Measurements from ENCODE around the gene TSPO. TPM values are rescaled to one million over a fixed set of nuclear protein-coding genes. Genes with fewer than 3 reads are reported as not detected.

Gene TSPO
- total and polyA plus RNA-seq, 2 of the 8 experiments (the other 6 are each of a cell fraction or from before 2014, with no cell fraction given), result 19.9 to 51.5 TPM

DNA sequence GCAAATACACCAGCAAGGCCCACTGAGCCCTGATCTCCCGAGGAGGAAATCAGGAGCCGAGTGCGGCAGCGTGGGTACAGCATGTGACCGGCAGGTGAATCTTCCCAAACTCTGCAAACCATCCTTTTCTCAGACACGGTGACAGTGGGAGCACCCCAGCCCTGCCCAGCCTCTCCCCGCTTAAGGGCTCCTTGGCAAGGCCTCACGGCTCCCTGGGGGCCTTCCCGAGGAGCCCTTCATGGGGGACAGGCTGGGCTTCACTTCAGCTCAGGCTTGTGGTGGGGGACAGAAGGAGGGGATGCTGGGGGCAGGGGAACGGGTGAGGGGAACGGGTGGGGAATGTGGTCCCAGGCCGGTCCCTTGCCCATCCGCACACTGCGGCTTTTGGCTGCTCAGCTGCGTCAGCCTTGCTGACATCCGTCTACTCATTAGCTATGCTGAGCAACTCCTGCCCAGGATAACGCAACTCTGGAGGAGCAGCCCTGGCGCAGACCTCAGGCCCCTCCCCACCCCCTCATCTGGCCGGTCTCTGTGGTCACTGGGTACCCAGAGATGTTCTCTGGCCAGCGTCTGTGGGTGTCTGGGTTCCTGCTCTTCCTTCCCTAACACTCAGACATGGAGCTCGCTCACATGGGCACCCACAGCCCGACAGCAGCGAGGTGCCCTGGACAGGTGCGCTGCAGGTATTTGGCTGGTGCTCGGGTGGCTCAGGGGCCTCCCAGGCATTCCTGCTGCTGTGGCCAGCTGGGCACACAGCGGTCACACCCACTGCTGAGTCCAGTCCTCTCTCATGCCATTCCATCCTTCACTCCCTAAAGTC is 57.6 kb downstream of the TSPO start:
- no peak overlapping the region for H3K4ac ChIP-seq (replicated peaks; ENCODE audit: insufficient read length, low read depth, low read length)
- no peaks in the 10 kb centered on the region for H3K9me3 ChIP-seq (ENCODE audit: insufficient read depth in 2 of 2, low read depth in 1 of 2, low read length in 1 of 2)
- H2BK12ac ChIP-seq (ENCODE audit: low read depth, low read length), result no peak overlapping the region
- POLR2A ChIA-PET (ENCODE audit: partially characterized antibody), result interaction anchor here (1.3 kb wide), 1 partner anchor 12 kb away, joined by 3 read pairs; no protein-coding TSS in a partner anchor
- no peak overlapping the region for H3K9ac ChIP-seq (replicated peaks in 1 of 4; ENCODE audit: extremely low read depth in 1 of 4, low read depth in 3 of 4, low read length in 3 of 4)
- H2BK5ac ChIP-seq (ENCODE audit: low read depth, low read length), result no peak overlapping the region
- no peak overlapping the region for H3K23ac ChIP-seq (ENCODE audit: insufficient read length)
- no peaks in the 10 kb centered on the region for H3K79me1 ChIP-seq (ENCODE audit: low read depth, low read length)
- H3K79me2 ChIP-seq (ENCODE audit: control insufficient read depth in 1 of 2, insufficient read depth in 2 of 2, low read length in 2 of 2), result no peaks in the 10 kb centered on the region
- H3K4me3 ChIP-seq (ENCODE audit: extremely low read depth in 1 of 4, insufficient read depth in 2 of 4, low read depth in 3 of 4, low read length in 4 of 4), result no peak overlapping the region
- DNase-seq (ENCODE audit: low read depth in 1 of 2, low spot score in 2 of 2) (peak in 1 of 2 experiments; percentile 43), FAIRE-seq (no peak)
- H3K56ac ChIP-seq (replicated peaks; ENCODE audit: insufficient read length, low read depth, low read length), result no peak overlapping the region
- H3K23me2 ChIP-seq (ENCODE audit: low read depth, low read length), result peaks cover 9% of the 10 kb centered on the region; the same call in 1 of the 2 replicates
- no peak overlapping the region for H2AFZ ChIP-seq (ENCODE audit: low read length)
- peaks cover 0 to 8% of the 10 kb centered on the region in 2 experiments for H4K20me1 ChIP-seq (replicated peaks in 1 of 2; ENCODE audit: control insufficient read depth in 1 of 2, insufficient read depth in 2 of 2, low read length in 2 of 2)
- peaks cover 0 to 11% (median 7%) of the 10 kb centered on the region in 4 experiments; a peak in 5 of 7 replicates for H3K4me1 ChIP-seq (replicated peaks in 1 of 4; ENCODE audit: control insufficient read depth in 3 of 4, insufficient read depth in 4 of 4, low read length in 3 of 4)
- H3K14ac ChIP-seq (ENCODE audit: insufficient read length), result no peak overlapping the region
- peak overlapping the region; percentile 51; the same call in 1 of the 2 replicates for H4K8ac ChIP-seq (ENCODE audit: extremely low read depth, insufficient read depth, low read length)
- CTCF ChIA-PET (ENCODE audit: partially characterized antibody), result interaction anchor here (0.6 to 16.7 kb wide), 4 partner anchors 8 to 49 kb away, joined by 3 to 186 read pairs (median 3); no protein-coding TSS in a partner anchor
- no peak overlapping the region for H2BK15ac ChIP-seq (ENCODE audit: low read length)
- H2BK120ac ChIP-seq (replicated peaks; ENCODE audit: low read depth, low read length), result no peak overlapping the region
- H2AK5ac ChIP-seq (ENCODE audit: low read depth, low read length), result no peak overlapping the region
- no peaks in the 10 kb centered on the region for H3K36me3 ChIP-seq (ENCODE audit: control insufficient read depth in 2 of 4, insufficient read depth in 4 of 4, low read length in 3 of 4)
- no peak overlapping the region for H3K4me2 ChIP-seq (ENCODE audit: insufficient read depth in 1 of 2, low read depth in 2 of 2, low read length in 2 of 2)
- H4K5ac ChIP-seq (ENCODE audit: insufficient read length, low read depth, low read length), result no peak overlapping the region
- no peak overlapping the region for H2BK20ac ChIP-seq (ENCODE audit: low read length)
- 89% methylated on average over 17 of the region's 26 CpGs; no CpG with 5 or more reads in 1 of the 2 experiments for whole genome bisulfite sequencing, 2 experiments (ENCODE audit: extremely low coverage in 1 of 2, insufficient coverage in 1 of 2, insufficient read length in 1 of 2, insufficient replicate concordance in 2 of 2, low coverage in 1 of 2, low lambda C conversion rate in 2 of 2, missing lambda C conversion rate in 1 of 2)
- no peak overlapping the region for H3K18ac ChIP-seq (ENCODE audit: extremely low read depth, low read length)
- no peak overlapping the region for H3K27ac ChIP-seq (ENCODE audit: low read depth, low read length)
- no peak overlapping the region for H4K91ac ChIP-seq (replicated peaks; ENCODE audit: insufficient read length, low read length)
- H3K27me3 ChIP-seq (replicated peaks in 1 of 4; ENCODE audit: control insufficient read depth in 3 of 4, extremely low read depth in 1 of 4, insufficient read depth in 3 of 4, low read length in 3 of 4), result no peaks in the 10 kb centered on the region
- TF ChIP-seq SIX5 (IDR thresholded peaks at IDR 0.05; ENCODE audit: low read depth, low read length) (no peak), GABPA (IDR thresholded peaks at IDR 0.05; ENCODE audit: borderline replicate concordance, insufficient read depth, low read length) (no peak), SIN3A (conservative IDR thresholded peaks at IDR 0.05 in 1 of 2, IDR thresholded peaks at IDR 0.05 in 1 of 2; ENCODE audit: low read depth in 1 of 2, low read length in 2 of 2) (no peak), TEAD4 (IDR thresholded peaks at IDR 0.05; ENCODE audit: low read depth, low read length) (no peak), HDAC6 (IDR thresholded peaks at IDR 0.05; ENCODE audit: low read depth, low read length) (no peak), TAF1 (IDR thresholded peaks at IDR 0.05; ENCODE audit: low read depth, low read length) (no peak), JUN (IDR thresholded peaks at IDR 0.05; ENCODE audit: low read depth, low read length) (no peak), SP1 (IDR thresholded peaks at IDR 0.05; ENCODE audit: low read depth, low read length) (no peak), BRCA1 (IDR thresholded peaks at IDR 0.05; ENCODE audit: low read depth, low read length) (no peak)
- TF ChIP-seq, protein P1, sequence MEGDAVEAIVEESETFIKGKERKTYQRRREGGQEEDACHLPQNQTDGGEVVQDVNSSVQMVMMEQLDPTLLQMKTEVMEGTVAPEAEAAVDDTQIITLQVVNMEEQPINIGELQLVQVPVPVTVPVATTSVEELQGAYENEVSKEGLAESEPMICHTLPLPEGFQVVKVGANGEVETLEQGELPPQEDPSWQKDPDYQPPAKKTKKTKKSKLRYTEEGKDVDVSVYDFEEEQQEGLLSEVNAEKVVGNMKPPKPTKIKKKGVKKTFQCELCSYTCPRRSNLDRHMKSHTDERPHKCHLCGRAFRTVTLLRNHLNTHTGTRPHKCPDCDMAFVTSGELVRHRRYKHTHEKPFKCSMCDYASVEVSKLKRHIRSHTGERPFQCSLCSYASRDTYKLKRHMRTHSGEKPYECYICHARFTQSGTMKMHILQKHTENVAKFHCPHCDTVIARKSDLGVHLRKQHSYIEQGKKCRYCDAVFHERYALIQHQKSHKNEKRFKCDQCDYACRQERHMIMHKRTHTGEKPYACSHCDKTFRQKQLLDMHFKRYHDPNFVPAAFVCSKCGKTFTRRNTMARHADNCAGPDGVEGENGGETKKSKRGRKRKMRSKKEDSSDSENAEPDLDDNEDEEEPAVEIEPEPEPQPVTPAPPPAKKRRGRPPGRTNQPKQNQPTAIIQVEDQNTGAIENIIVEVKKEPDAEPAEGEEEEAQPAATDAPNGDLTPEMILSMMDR (IDR thresholded peaks at IDR 0.05; ENCODE audit: control extremely low read depth in 1 of 3, insufficient read depth in 1 of 3, low read depth in 1 of 3, low read length in 3 of 3), result no peak

Data from H1 (cell line).